Measurements from ENCODE around the gene IMPG2.

DNA sequence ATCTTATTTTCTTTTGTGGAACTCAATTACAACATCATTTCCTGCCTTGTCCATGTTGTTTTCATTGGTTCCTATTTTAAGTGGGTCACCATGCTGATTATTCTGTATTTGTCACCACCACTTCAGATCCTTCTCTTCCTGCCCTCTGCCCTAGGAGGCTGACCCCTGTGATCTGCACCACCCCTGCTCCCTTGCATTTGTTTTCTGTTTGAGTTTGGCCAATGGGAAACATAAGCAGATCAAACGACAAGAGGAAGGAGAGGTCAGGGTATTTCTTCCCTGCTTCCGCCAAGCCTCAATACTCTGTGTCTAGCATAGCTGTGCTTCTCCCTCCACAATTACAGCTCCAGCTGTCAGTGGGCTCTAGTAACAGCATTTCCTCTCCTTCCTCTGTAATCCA, 71.6 kb downstream of the IMPG2 start:
- TF ChIP-seq, protein P1, sequence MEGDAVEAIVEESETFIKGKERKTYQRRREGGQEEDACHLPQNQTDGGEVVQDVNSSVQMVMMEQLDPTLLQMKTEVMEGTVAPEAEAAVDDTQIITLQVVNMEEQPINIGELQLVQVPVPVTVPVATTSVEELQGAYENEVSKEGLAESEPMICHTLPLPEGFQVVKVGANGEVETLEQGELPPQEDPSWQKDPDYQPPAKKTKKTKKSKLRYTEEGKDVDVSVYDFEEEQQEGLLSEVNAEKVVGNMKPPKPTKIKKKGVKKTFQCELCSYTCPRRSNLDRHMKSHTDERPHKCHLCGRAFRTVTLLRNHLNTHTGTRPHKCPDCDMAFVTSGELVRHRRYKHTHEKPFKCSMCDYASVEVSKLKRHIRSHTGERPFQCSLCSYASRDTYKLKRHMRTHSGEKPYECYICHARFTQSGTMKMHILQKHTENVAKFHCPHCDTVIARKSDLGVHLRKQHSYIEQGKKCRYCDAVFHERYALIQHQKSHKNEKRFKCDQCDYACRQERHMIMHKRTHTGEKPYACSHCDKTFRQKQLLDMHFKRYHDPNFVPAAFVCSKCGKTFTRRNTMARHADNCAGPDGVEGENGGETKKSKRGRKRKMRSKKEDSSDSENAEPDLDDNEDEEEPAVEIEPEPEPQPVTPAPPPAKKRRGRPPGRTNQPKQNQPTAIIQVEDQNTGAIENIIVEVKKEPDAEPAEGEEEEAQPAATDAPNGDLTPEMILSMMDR (IDR thresholded peaks at IDR 0.05; ENCODE audit: low read length): no peak
- TF ChIP-seq EZH2phosphoT487 (IDR thresholded peaks at IDR 0.05; ENCODE audit: low read length) (no peak), EZH2 (optimal IDR thresholded peaks at IDR 0.05; ENCODE audit: low read depth, low read length) (no peak)
